ENCODE data around the gene HSP90B1.

HSP90B1 gene

DNA sequence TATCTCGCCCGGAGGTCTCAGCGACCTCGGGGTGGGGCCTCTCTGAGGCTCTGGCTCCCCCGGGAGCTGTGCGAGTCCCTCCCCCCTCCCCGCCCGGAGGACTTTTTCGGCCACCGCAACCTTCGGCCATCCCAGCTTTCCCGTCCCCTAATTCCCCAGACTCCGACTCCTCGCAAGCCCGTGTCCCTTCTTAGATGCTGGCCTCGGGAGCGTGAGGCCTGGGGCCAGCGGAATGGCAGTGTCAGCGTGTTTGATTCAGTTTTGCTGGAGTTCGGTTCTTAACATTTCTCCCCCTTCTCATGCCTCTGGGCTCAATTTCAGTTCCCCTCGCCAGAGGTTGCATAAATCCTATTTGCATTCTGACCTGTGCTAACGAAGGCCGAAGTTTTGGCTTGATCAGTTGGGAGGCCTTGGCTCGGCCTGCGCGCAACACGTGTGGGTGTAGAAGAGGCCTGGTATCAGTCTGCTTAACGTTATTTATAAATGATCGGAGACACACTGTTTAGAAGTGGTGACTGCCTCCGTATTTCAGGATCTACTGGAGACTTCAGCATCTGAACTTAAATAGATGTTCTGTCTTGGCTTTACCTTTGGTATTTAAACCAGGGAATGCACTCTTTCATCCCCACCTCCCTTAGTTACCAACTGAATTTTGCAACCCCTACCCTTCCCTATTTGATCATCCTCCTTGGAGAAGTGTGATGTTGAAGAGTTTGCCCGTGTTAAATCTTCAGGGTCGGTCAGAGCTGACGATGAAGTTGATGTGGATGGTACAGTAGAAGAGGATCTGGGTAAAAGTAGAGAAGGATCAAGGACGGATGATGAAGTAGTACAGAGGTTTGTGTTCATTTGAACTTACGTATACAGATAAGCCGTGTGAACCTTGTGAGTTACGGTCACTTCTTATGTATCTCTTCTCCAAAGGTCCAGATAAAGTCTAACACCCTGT is 851 bp downstream of the HSP90B1 start:
- DNase-seq: no peak

DNA sequence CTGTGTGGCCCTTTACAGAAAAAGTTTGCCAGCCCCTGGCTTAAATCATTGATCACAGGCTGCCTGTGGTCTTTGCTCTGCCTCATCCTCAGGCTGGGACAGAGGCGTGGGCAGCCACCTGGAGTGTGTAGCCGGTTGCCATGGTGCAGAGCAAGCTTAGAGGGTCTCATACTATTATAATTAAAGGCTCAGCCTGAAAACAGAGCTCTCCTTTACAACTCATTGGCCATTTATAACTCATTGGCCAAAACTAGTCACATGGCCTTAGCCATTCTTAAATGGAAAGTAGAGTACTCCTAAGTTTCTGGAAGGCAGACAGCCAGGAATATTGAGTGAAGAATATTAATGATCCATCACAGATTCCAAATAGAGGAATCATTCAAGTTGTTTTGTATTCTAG is 3.0 kb downstream of the HSP90B1 start:
- no peak for DNase-seq

DNA sequence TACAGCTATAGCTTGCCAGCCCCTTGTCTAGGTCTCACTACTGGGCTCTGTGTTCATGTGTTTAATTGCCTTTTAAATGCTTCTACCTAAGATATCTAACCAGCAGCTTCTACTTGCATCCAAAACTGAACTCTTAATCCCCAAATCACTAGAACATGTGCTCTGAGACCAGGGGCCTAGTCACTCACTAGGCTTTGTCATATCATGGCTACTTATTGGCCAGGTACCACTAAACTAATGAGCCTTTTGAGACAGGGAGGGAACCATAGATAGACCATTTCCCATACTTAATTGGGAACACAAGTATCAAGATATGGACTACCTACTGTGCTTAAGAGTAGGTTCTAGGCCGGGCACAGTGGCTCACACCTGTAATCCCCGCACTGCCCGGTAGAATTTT is 6.5 kb downstream of the HSP90B1 start:
- DNase-seq: no peak

DNA sequence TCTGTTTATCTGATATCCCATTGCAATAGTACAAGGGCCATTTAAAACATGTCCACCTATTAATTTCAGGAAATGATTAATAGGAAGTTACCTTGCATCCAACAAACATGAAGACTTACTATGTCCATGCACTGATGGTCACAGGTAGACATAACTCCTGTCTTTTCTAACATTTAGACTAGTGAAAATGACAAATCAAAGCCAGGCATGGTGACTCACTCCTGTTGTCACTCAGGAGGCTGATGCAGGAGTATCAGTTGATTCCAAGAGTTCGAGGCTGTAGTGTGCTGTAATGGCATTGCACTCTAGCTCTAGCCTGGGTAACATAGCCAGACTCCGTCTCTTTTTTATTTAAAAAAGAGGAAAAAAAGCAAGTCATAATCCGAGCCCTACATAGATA is 14.8 kb downstream of the HSP90B1 start:
- no peak for DNase-seq

DNA sequence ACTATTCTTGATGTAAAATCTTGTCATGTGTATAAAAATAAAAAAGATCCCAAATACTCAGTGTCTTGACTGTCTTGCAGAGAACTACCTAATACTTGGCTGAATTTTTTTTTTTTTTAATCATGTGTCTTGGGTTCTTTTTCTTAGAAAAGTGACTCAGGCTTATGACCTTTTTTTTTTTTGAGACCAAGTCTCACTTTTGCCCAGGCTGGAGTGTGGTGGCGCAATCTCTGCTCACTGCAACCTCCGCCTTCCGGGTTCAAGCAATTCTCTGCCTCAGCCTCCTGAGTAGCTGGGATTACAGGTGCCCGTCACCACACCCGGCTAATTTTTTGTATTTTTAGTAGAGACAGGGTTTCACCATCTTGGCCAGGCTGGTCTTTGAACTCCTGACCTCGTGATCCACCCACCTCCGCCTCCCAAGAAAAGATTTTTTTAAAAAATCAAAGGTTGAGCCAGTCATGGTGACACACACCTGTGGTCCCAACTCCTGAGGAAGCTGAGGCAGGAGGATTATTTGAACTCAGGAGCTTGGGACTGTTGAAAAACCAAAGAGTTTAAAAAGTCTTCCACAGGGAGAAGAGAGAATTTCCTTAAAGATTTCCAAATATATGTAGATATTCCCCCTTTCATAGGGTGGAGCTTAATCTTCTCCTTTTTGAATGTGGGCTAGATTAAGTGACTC is 17.8 kb downstream of the HSP90B1 start:
- DNase-seq: no peak

DNA sequence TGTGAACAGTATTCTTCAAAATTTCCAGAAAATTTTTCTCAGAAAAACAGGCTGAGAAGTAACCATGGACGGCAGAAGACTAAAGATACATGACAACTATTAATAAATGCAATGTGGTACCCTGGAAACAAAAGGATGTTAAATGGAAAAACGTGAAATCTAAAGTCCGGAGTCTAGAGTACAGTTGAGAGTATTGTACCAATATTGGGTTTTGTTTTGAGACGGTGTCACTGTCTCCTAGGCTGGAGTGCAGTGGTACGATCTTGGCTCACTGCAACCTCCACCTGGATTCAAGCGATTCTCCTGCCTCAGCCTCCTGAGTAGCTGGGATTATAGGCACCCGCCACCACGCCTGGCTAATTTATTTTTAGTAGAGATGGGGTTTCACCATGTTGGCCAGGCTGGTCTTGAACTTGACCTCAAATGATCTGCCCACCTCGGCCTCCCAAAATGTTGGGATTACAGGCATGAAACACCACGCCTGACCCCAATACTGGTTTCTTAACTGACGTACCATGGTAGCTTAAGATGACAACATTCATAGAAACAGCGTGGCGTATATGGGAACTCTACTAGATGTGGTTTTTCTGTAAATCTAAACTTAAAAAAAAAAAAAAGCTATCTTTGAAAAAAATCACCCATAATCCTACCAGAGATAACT is 18.7 kb downstream of the HSP90B1 start:
- no peak for DNase-seq

DNA sequence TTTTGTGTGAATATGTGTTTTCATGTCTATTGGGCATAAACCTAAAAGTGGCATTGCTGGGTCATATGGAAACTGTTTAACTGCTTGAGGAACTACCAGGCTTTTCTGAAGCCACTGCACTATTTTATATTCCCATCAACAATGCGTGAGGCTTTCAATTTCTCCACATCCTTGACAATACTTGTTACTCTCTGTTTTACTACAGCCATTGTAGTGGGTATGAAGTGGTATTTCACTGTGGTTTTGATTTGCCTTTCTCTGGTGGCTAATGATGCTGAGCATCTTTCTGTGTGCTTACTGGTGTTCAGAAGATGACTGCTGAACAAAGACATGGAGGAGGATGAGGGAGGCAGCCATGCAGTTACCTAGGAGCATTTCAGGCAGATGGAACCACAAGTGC is 22.3 kb downstream of the HSP90B1 start:
- DNase-seq: no peak

DNA sequence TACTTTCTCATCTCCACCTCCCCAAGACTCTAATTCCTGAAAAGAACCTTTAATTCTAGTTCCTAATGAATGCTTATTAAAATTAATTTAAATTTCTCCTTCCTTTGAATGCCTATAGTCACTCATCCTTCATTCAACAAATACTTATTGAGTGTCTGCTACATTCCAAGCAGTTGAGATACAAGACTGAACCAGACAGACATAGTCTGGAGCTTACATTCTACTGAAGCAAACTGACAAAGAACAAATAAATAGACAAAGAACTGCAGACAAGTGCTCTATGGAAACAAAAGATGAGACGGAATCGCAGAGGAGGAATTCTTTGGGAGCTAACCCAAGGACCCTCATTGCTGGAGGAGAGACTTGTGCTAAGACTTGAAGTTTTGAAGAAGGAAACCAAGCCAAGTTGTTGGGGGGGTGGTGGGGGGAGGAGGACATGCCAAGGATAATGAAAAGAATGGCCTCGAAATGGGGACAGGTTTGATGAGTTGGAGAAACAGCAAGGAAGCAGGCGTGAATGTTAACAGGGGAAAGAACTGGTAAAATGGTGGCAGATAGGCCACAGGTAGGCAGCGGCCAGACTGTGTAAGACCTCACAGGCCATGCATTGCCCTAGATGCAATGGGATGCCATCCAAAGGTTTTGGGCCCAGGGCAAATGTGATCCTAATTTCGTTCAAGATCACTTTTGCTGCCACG is 25.8 kb downstream of the HSP90B1 start:
- no peak for DNase-seq

DNA sequence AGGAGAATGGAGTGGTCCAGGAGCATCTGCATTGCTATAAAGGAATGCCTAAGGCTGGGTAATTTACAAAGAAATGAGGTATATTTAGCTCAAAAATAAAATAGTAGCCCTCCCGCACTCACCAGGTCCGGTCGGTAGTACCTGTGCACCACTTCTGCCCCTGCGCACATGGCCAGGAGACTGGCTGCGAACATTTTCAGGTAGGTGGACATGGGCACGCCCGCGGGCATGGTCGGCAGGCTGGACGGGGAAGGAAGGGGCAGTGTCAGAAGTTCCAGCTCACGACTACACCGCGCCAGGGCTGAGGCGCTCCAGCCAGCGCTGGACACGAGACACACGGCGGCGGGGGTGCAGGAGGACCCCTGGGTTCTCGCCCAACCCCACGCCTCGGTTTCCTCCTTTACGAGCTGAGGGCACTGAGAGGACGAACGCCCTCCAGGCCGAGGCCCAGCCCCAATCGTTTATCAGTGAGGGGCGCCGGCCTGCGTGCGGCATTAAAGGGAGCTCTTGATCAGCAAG is 26.4 kb downstream of the HSP90B1 start:
- peak; percentile 30 for DNase-seq

DNA sequence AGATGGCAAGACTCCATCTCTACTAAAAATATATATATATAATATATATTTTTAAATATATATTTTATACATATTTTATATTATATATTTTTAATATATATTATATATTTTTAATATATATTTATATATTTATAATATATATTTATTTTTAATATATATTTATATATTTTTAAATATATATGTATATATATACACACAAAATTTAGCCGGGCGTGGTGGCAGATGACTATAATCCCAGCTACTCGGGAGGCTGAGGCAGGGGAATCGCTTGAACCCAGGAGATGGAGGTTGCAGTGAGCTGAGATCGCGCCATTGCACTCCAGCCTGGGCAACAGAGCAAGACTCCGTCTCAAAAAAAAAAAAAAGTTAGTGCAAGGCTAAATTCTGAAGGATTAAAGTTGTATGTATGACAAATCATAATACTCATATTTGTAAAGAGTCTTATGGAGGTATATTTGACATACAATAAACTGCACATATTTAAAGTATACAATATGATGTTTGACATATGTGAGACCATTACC is 27.7 kb downstream of the HSP90B1 start:
- no peak for DNase-seq

DNA sequence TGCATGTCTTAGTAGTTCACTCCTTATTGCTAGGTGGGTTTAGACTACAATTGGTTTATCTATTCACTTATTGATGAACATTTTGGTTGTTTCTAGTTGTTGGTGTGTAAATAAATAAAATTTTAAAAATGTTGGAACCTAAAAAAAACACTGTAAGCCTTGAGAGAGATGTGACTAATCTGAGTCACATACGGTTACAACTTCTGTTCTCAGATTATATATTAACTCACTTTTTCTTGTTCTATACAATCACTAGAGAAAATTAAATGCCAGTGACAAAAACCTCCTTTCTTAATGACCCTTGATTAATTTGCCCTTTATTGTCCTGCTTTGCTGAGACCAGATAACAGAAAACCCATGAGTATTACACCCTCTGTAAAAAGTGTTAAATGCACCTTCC is 28.4 kb downstream of the HSP90B1 start:
- no peak for DNase-seq

DNA sequence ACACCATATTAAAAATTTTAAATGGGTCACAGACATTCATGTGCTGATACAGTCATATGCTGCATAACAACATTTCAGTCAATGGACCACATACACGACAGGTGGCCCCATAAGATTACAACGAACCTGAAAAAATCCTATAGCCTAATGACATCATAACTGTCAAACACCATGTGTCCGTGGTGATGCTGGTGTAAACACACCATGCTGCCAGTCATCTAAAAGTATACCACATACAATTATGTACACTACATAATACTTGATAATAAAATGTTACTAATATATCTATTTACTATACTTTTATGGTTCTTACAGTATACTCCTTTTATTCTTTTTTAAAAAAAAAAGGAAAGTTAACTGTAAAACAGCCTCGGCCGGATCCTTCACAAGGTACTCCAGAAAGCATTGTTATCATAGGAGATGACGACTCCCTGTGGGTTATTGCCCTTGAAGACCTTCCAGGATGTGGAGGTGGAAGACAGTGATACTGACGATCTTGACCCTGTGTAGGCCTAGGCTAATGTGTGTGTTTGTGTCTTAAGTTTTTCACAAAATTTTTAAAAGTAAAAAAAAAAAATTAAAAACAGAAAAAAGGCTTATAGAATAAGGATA is 30.5 kb downstream of the HSP90B1 start:
- DNase-seq: no peak

DNA sequence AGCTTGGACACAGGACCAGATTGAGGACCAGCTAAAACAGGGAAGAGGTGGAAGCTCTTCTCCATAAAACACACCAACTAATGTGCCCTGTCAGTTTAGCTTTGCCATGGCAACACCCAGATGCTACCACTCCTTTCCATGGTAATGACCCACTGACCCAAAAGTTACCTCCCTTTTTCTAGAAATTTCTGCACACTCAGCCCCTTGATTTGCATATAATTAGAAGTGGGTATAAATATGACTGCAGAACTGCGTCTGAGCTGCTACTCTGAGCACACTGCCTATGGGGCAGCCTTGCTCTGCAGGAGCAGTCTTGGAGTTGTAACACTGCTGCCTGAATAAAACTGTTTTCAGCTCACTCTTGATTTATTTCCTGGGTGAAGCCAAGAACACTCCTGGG is 32.3 kb downstream of the HSP90B1 start:
- no peak for DNase-seq

DNA sequence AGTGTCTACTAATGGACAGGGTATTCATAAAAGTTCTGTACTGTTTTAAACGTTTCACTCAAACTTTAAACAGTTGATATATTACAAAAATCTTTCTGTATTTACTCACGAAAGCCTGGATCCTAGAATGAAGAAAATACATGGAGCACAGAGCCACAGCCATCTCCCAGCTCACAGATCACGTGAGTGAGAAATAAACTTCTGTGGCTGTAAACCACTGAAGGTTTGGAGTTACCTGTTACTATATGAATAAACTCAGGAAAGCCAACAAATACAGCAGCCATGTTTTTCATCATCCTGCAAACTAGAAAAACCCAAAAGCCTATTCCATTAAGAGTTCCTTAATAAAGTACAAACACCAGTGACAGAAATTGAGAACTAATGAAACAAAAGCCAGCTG is 34.6 kb downstream of the HSP90B1 start:
- no peak for DNase-seq

DNA sequence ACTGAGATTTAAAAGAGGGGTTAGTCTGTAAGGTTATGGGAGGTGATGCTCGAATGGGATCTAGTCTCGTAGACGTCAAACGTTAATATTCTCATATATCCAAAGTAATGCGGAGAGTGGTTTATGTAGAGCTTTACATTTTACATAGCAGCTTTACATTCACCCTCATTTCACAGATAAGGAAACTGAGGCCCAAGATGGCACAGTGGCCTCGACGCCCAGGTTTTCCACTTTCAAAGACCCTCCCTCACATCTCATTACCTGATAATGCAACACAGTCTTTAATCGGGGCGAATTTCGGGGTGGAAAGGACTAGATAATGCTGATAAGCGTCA is 35.0 kb downstream of the HSP90B1 start:
- no peak for DNase-seq

DNA sequence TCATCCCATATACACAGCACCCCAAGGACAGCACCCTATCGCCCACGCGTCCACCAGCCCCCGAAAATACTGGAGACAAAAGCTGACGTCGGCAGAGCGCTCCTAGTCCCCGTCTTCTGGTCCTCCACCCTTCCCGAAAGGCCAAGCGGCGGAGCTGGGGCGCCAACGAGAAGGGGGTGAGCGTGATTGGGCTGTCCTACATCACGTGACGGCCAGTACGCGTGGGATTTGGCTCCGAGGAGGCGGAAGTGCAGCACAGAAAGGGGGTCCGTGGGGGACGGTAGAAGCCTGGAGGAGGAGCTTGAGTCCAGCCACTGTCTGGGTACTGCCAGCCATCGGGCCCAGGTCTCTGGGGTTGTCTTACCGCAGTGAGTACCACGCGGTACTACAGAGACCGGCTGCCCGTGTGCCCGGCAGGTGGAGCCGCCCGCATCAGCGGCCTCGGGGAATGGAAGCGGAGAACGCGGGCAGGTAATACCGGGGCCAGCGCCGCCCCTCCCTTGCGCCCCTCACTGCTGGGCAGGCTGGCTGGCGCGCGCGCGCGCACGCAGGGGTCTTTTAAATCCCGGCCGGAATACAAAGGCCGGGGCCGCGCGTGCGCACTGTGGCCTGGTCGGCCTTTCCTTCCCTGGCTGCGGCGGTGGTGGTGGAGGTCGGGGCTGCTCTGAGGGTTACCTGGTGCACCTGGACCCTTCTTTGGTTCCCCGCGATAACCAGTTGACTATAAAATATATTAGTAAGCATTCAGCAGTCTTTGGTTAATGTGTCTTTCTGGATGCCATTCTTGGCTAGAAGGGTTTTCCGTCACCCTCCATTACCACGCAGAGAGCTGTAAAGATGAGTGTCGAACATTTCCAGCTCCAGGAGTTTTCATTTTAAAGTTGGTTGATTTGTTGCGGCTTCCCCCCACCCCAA is 35.6 kb downstream of the HSP90B1 start, which contains the start of gene TDG:
TSS of gene TDG (plus strand) at position 283 of the 915 bp plus-strand sequence. CDS start at position 449, 166 bp downstream.
- peak; percentile 84 for DNase-seq

DNA sequence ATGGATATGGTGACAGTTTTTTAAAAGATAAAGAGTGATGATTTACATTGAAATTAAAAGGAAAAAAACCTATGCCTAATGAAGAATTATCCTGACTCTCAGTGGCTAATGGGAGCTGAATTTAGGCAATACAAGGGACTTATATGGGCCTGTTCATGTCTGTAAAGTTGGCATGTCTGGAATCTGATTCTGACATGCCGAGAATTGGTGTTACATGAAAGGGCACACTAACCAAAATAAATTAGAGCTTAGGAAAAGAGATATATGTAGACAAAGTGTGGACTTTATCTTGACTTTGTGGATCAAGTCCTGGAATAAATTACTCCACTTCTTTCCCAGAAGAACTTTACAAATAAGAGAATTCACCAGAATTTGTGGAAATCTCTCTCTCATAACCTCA is 36.5 kb downstream of the HSP90B1 start:
- no peak for DNase-seq

DNA sequence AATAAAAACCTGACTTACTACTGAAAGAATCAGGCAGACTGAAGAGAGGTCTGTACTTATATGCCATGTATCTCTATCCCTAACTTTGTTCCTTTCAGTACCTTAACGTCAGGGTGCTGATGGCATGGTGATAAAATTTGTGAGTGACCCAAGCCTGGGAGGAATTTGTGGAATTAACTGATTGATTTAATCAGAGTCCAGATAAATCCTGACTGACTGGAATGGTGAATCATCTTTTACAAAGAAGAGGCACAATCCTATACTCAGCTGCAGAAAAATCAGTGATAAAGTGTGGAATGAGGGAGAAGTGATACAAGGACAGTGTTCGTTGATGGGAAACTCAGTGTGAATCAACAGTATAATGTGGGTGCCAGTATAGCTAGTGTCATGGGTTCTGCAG is 39.2 kb downstream of the HSP90B1 start:
- DNase-seq: no peak

DNA sequence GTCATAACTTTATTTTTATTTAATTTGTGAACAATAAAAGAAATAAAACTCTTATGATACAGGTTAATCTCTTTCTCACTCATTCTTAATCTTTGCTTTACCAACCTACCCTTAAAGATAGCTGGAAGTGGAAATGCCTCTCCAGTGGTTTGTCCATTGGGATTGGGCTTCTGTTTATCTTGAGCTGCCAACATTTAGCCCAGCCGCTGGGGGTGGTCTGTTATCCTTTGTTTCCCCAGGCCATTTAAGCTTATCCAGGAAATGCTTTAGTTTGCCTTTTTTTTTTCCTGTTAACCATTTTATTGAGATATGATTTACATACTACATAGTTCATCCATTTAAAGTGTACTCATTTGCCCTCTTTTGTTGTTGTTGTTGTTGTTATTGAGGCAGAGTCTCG is 43.7 kb downstream of the HSP90B1 start:
- DNase-seq: no peak

DNA sequence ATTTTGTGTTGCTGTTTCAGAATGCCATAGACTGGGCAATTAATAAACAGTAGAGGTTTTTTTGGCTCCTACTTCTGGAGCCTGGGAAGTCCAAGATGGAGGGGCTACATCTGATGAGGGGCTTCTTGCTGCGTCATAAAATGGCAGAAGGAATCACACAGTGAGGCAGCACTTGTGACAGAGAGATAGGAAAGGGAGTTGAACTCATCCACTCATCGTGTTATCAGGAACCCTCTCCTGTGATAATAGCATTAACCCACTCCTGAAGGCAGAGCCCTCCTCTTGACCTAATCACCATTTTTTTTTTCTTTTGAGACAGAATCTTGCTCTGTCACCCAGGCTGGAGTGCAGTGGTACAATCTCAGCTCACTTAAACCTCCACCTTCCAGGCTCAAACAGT is 45.2 kb downstream of the HSP90B1 start:
- no peak for DNase-seq

DNA sequence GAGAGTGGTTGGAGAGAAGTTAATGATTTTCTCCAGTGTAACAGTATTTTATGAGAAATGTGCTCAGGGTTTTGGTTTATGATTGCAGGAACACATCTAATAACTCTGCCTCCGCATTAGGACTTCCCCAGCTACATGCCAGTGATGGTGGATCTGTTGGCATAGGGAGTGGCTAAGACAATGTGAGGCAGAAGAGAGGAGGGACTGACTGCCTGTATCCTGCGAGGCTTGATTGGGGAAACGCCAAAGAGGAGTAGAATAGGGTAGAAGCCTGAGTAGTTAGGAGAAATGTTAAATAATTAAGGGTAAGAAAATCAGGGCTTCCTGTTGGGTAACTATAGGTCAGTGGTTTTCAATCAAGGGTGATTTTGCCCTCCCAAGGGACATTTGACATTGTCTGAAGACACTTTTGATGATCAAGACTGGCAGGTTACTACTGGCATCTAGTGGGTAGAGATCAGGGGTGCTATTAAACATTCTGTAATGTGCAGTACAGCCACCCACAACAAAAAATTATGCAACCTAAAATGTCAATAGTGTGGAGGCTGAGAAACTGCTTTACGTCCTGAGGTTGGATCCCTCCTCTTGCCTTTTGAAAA is 48.3 kb downstream of the HSP90B1 start:
- DNase-seq: no peak

All from activated gamma-delta T cell (primary cell).